A549 (cell line): Measurements from ENCODE around the gene JDP2. TPM values are rescaled to one million over a fixed set of nuclear protein-coding genes. Genes with fewer than 3 reads are reported as not detected.

ENCODE experiments used
- BHLHE40 ChIP-seq: IDR thresholded peaks from 2 replicates; pipeline ENCODE4 v1.6.1; 2012; ENCODE audit warnings: low read depth, low read length, inconsistent platforms
- CEBPB ChIP-seq, 2 experiments: fragments of >200 bp in 1 of 2; sonication (Bioruptor Twin) in 1 of 2; formaldehyde crosslinking in 1 of 2; IDR thresholded peaks; 2 replicates each; pipeline ENCODE4 v1.6.1; 2012 to 2016
- CHD2 ChIP-seq: fragments of 150-350 bp; IDR thresholded peaks from 2 replicates; pipeline ENCODE4 v1.6.1; 2014; ENCODE audit warnings: low read length; ENCODE audit not compliant: partially characterized antibody
- CHD4 ChIP-seq: fragments of 200-600 bp; sonication (generic); IDR thresholded peaks from 2 replicates; pipeline ENCODE4 v1.6.1; 2016; ENCODE audit warnings: antibody characterized with exemption, mild to moderate bottlenecking, borderline replicate concordance
- EP300 ChIP-seq, 2 experiments: fragments of >200 bp; sonication (Bioruptor Twin); formaldehyde crosslinking; IDR thresholded peaks; 2 replicates in 1 of 2; 3 replicates in 1 of 2; pipeline ENCODE4 v1.6.1; 2016 to 2017
- ESRRA ChIP-seq: fragments of 150-350 bp; IDR thresholded peaks from 2 replicates; pipeline ENCODE4 v1.6.1; 2014; ENCODE audit warnings: mild to moderate bottlenecking, low read length, borderline replicate concordance
- FOSL2 ChIP-seq, 2 experiments: fragments of 450-650 bp in 1 of 2; fragments of >200 bp in 1 of 2; sonication (Bioruptor Twin) in 1 of 2; formaldehyde crosslinking; IDR thresholded peaks; 2 replicates each; pipeline versions ENCODE4 v1.5.0 to v1.6.1; 2016 to 2020; ENCODE audit warnings: mild to moderate bottlenecking in 1 of 2, moderate library complexity in 1 of 2
- GATA3 ChIP-seq: IDR thresholded peaks from 2 replicates; pipeline ENCODE4 v1.6.1; 2012; ENCODE audit warnings: borderline replicate concordance
- HEYL ChIP-seq: fragments of 250-450 bp; sonication (Bioruptor Pico); IDR thresholded peaks from 2 replicates; pipeline ENCODE4 v1.8.0; 2021; ENCODE audit warnings: mild to moderate bottlenecking, moderate library complexity
- HOXA7 ChIP-seq: fragments of 250-450 bp; sonication (Bioruptor Pico); IDR thresholded peaks from 2 replicates; pipeline ENCODE4 v1.5.0; 2020; ENCODE audit warnings: mild to moderate bottlenecking, moderate library complexity
- HOXB5 ChIP-seq: fragments of 250-450 bp; sonication (Bioruptor Pico); IDR thresholded peaks from 2 replicates; pipeline ENCODE4 v1.5.0; 2020; ENCODE audit warnings: mild to moderate bottlenecking, moderate library complexity
- KDM1A ChIP-seq: fragments of 200-600 bp; sonication (generic); IDR thresholded peaks from 2 replicates; pipeline ENCODE4 v1.6.1; 2016; ENCODE audit warnings: low read depth, mild to moderate bottlenecking
- MAFK ChIP-seq: fragments of 450-650 bp; IDR thresholded peaks from 2 replicates; pipeline ENCODE4 v1.6.1; 2014; ENCODE audit not compliant: partially characterized antibody
- MYC ChIP-seq: IDR thresholded peaks from 2 replicates; pipeline ENCODE4 v1.6.1; 2012; ENCODE audit warnings: mild to moderate bottlenecking, inconsistent platforms, low read length, improper control_type of control experiment, borderline replicate concordance
- NPAS2 ChIP-seq: fragments of 250-450 bp; sonication (Bioruptor Pico); IDR thresholded peaks from 2 replicates; pipeline ENCODE4 v1.8.0; 2022; ENCODE audit warnings: mild to moderate bottlenecking, moderate library complexity, borderline replicate concordance
- RAD21 ChIP-seq, 2 experiments: fragments of >200 bp in 1 of 2; sonication (Bioruptor Twin) in 1 of 2; formaldehyde crosslinking in 1 of 2; IDR thresholded peaks in 1 of 2; conservative IDR thresholded peaks in 1 of 2; 2 replicates in 1 of 2; 3 replicates in 1 of 2; pipeline ENCODE4 v1.6.1; 2012 to 2018; ENCODE audit warnings: inconsistent platforms in 1 of 2
- RCOR1 ChIP-seq: fragments of 150-350 bp; IDR thresholded peaks from 2 replicates; pipeline ENCODE4 v1.6.1; 2014; ENCODE audit warnings: antibody characterized with exemption, low read length, low read depth
- RFX5 ChIP-seq: fragments of 450-650 bp; IDR thresholded peaks from 2 replicates; pipeline ENCODE4 v1.7.1; 2014; ENCODE audit warnings: antibody characterized with exemption, mild to moderate bottlenecking, moderate library complexity
- SMC3 ChIP-seq: fragments of >200 bp; sonication (Bioruptor Twin); formaldehyde crosslinking; IDR thresholded peaks from 3 replicates; pipeline ENCODE4 v1.6.1; 2018; ENCODE audit warnings: inconsistent platforms
- SREBF2 ChIP-seq: fragments of 450-650 bp; IDR thresholded peaks from 2 replicates; pipeline ENCODE4 v1.6.1; 2014; ENCODE audit warnings: mild to moderate bottlenecking, moderate library complexity
- TFCP2L1 ChIP-seq: fragments of 250-450 bp; sonication (Bioruptor Pico); IDR thresholded peaks from 2 replicates; pipeline ENCODE4 v1.5.0; 2021; ENCODE audit warnings: mild to moderate bottlenecking
- ZNF302 ChIP-seq: fragments of 250-450 bp; sonication (Bioruptor Pico); IDR thresholded peaks from 2 replicates; pipeline ENCODE4 v1.9.0; 2021; ENCODE audit warnings: inconsistent platforms, mild to moderate bottlenecking, moderate library complexity
- polyA plus RNA-seq, 4 experiments: library from polyadenylated mRNA; depleted of rRNA in 3 of 4; stranded (reverse); fragments of >200 nt; fragmentation: RNase III in 1 of 4; extraction: RNeasy Plus Mini Kit Qiagen cat#74134 plus additional on column Dnase treatment in 1 of 4; gene quantifications; 2 replicates in 3 of 4; 3 replicates in 1 of 4; pipeline ENCODE4 v1.2.3, GENCODE V29; 2011 to 2017
- TF ChIP-seq, protein P1 (sequence below): fragments of 200-600 bp; sonication (generic); IDR thresholded peaks from 2 replicates; pipeline ENCODE4 v1.6.1; 2016; ENCODE audit warnings: antibody characterized with exemption, mild to moderate bottlenecking, moderate library complexity
- TF ChIP-seq, protein P2 (sequence below): fragments of 250-450 bp; sonication (Bioruptor Pico); IDR thresholded peaks from 2 replicates; pipeline ENCODE4 v1.5.0; 2020; ENCODE audit warnings: low read depth, mild to moderate bottlenecking, moderate library complexity
- TF ChIP-seq, protein P3 (sequence below): fragments of 250-450 bp; sonication (Bioruptor Pico); IDR thresholded peaks from 2 replicates; pipeline ENCODE4 v1.5.0; 2021; ENCODE audit warnings: mild to moderate bottlenecking, moderate library complexity, borderline replicate concordance
- TF ChIP-seq, protein P4 (sequence below): fragments of >200 bp; sonication (Bioruptor Twin); formaldehyde crosslinking; IDR thresholded peaks from 3 replicates; pipeline ENCODE4 v1.6.1; 2016
- TF ChIP-seq, protein P5 (sequence below): fragments of 450-650 bp; IDR thresholded peaks from 2 replicates; pipeline ENCODE4 v1.6.1; 2014; ENCODE audit warnings: antibody characterized with exemption

JDP2 gene
- polyA plus RNA-seq, 2 of the 4 experiments (the other 2 are of a cell fraction), result 22.4 to 31.2 TPM

DNA sequence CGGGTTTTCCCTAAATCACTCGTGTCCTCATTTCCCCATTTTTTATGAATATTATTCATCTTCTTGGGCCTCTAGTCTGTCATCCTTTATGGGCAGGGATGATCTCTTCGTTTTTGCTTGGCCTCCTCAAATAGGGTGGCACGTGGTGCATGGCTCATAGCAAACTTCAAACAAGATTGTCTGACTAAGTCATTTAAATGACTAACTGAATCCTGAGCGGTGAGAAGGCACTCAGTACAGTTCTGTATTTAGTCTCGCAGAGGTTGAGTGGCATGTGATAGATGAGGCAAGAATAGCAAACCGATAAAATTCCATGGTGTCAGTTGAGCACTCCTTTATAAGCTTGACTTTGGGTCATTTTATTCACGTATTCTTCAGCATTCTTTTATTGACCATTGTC is 5.7 kb upstream of the JDP2 start (continued):
- TF ChIP-seq, protein P1, sequence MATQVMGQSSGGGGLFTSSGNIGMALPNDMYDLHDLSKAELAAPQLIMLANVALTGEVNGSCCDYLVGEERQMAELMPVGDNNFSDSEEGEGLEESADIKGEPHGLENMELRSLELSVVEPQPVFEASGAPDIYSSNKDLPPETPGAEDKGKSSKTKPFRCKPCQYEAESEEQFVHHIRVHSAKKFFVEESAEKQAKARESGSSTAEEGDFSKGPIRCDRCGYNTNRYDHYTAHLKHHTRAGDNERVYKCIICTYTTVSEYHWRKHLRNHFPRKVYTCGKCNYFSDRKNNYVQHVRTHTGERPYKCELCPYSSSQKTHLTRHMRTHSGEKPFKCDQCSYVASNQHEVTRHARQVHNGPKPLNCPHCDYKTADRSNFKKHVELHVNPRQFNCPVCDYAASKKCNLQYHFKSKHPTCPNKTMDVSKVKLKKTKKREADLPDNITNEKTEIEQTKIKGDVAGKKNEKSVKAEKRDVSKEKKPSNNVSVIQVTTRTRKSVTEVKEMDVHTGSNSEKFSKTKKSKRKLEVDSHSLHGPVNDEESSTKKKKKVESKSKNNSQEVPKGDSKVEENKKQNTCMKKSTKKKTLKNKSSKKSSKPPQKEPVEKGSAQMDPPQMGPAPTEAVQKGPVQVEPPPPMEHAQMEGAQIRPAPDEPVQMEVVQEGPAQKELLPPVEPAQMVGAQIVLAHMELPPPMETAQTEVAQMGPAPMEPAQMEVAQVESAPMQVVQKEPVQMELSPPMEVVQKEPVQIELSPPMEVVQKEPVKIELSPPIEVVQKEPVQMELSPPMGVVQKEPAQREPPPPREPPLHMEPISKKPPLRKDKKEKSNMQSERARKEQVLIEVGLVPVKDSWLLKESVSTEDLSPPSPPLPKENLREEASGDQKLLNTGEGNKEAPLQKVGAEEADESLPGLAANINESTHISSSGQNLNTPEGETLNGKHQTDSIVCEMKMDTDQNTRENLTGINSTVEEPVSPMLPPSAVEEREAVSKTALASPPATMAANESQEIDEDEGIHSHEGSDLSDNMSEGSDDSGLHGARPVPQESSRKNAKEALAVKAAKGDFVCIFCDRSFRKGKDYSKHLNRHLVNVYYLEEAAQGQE, result no peak
- TF ChIP-seq MYC (no peak), RFX5 (no peak), MAFK (peak; percentile 8), HOXB5 (CRISPR knock-in tag) (no peak), CEBPB (IDR thresholded peaks at IDR 0.05) (peak; percentile 24 to 47; a peak in 2 of 4 replicates), NPAS2 (CRISPR knock-in tag) (no peak), SREBF2 (no peak), TFCP2L1 (no peak), GATA3 (no peak), HEYL (CRISPR knock-in tag) (no peak), CHD4 (no peak), EP300 (IDR thresholded peaks at IDR 0.05) (peak in 1 of 2 experiments; percentile 47; a peak in 2 of 5 replicates), RCOR1 (no peak), RAD21 (conservative IDR thresholded peaks at IDR 0.05 in 1 of 2, IDR thresholded peaks at IDR 0.05 in 1 of 2) (no peak), KDM1A (no peak), ESRRA (no peak), ZNF302 (CRISPR knock-in tag) (no peak), FOSL2 (IDR thresholded peaks at IDR 0.05) (0 out of 2 replicates have a peak, but pooled peaks have one; percentile 14), FOSL2 (CRISPR knock-in tag; IDR thresholded peaks at IDR 0.05) (peak; percentile 79), HOXA7 (CRISPR knock-in tag) (no peak), BHLHE40 (no peak; the same call in 1 of the 2 replicates), CHD2 (no peak), SMC3 (no peak)
- TF ChIP-seq, protein P2, sequence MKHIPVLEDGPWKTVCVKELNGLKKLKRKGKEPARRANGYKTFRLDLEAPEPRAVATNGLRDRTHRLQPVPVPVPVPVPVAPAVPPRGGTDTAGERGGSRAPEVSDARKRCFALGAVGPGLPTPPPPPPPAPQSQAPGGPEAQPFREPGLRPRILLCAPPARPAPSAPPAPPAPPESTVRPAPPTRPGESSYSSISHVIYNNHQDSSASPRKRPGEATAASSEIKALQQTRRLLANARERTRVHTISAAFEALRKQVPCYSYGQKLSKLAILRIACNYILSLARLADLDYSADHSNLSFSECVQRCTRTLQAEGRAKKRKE (CRISPR knock-in tag), result no peak
- TF ChIP-seq, protein P3, sequence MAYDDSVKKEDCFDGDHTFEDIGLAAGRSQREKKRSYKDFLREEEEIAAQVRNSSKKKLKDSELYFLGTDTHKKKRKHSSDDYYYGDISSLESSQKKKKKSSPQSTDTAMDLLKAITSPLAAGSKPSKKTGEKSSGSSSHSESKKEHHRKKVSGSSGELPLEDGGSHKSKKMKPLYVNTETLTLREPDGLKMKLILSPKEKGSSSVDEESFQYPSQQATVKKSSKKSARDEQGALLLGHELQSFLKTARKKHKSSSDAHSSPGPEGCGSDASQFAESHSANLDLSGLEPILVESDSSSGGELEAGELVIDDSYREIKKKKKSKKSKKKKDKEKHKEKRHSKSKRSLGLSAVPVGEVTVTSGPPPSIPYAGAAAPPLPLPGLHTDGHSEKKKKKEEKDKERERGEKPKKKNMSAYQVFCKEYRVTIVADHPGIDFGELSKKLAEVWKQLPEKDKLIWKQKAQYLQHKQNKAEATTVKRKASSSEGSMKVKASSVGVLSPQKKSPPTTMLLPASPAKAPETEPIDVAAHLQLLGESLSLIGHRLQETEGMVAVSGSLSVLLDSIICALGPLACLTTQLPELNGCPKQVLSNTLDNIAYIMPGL (CRISPR knock-in tag), result no peak
- TF ChIP-seq, protein P4, sequence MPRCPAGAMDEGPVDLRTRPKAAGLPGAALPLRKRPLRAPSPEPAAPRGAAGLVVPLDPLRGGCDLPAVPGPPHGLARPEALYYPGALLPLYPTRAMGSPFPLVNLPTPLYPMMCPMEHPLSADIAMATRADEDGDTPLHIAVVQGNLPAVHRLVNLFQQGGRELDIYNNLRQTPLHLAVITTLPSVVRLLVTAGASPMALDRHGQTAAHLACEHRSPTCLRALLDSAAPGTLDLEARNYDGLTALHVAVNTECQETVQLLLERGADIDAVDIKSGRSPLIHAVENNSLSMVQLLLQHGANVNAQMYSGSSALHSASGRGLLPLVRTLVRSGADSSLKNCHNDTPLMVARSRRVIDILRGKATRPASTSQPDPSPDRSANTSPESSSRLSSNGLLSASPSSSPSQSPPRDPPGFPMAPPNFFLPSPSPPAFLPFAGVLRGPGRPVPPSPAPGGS, result no peak
- TF ChIP-seq, protein P5, sequence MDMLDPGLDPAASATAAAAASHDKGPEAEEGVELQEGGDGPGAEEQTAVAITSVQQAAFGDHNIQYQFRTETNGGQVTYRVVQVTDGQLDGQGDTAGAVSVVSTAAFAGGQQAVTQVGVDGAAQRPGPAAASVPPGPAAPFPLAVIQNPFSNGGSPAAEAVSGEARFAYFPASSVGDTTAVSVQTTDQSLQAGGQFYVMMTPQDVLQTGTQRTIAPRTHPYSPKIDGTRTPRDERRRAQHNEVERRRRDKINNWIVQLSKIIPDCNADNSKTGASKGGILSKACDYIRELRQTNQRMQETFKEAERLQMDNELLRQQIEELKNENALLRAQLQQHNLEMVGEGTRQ, result peak; percentile 79
